Glutamatergic neuron (in vitro differentiated cells): ENCODE data around the gene TOR1AIP2. TPM values are rescaled to one million over a fixed set of nuclear protein-coding genes. Genes with fewer than 3 reads are reported as not detected.
A peak's percentile ranks its signal among the peaks of the same experiment; 100 is the strongest.

Experiments used
- DNase-seq: peaks from one replicate; pipeline ENCODE4 v3.0.0; 2022
- H3K27ac Mint-ChIP-seq: one replicate; pipeline ENCODE4 v1.8.0; 2020; ENCODE audit warnings: mild to moderate bottlenecking, mixed read lengths, inconsistent platforms; ENCODE audit not compliant: unreplicated experiment
- H3K27me3 Mint-ChIP-seq: one replicate; pipeline ENCODE4 v1.8.0; 2020; ENCODE audit warnings: mild to moderate bottlenecking, moderate library complexity, mixed read lengths, inconsistent platforms; ENCODE audit not compliant: unreplicated experiment
- H3K36me3 Mint-ChIP-seq: one replicate; pipeline ENCODE4 v1.8.0; 2020; ENCODE audit warnings: mild to moderate bottlenecking, mixed read lengths, inconsistent platforms; ENCODE audit not compliant: unreplicated experiment
- H3K4me1 Mint-ChIP-seq: one replicate; pipeline ENCODE4 v1.8.0; 2020; ENCODE audit warnings: mild to moderate bottlenecking, low read depth, mixed read lengths, inconsistent platforms; ENCODE audit not compliant: unreplicated experiment
- H3K4me3 Mint-ChIP-seq: one replicate; pipeline ENCODE4 v1.8.0; 2020; ENCODE audit warnings: mild to moderate bottlenecking, mixed read lengths, inconsistent platforms; ENCODE audit not compliant: unreplicated experiment
- H3K9me3 Mint-ChIP-seq: one replicate; pipeline ENCODE4 v1.8.0; 2020; ENCODE audit warnings: mild to moderate bottlenecking, moderate library complexity, mixed read lengths, inconsistent platforms; ENCODE audit not compliant: unreplicated experiment
- total RNA-seq: library from RNA; stranded (reverse); fragmentation: NEBNext Ultra II Directional; extraction: Animal tissue kit (Norgen Biotek cat#: 25700); gene quantifications from one replicate; pipeline ENCODE4 v1.2.1, GENCODE V29; 2021; ENCODE audit not compliant: unreplicated experiment
- TF ChIP-seq, protein P1 (sequence below): fragments of 200-600 bp; sonication (generic); IDR thresholded peaks from one replicate; pipeline ENCODE4 v1.5.0; 2021; ENCODE audit not compliant: partially characterized antibody, unreplicated experiment

TOR1AIP2 gene
- total RNA-seq, 1 donor from 2014 or later = 70.3 TPM

DNA sequence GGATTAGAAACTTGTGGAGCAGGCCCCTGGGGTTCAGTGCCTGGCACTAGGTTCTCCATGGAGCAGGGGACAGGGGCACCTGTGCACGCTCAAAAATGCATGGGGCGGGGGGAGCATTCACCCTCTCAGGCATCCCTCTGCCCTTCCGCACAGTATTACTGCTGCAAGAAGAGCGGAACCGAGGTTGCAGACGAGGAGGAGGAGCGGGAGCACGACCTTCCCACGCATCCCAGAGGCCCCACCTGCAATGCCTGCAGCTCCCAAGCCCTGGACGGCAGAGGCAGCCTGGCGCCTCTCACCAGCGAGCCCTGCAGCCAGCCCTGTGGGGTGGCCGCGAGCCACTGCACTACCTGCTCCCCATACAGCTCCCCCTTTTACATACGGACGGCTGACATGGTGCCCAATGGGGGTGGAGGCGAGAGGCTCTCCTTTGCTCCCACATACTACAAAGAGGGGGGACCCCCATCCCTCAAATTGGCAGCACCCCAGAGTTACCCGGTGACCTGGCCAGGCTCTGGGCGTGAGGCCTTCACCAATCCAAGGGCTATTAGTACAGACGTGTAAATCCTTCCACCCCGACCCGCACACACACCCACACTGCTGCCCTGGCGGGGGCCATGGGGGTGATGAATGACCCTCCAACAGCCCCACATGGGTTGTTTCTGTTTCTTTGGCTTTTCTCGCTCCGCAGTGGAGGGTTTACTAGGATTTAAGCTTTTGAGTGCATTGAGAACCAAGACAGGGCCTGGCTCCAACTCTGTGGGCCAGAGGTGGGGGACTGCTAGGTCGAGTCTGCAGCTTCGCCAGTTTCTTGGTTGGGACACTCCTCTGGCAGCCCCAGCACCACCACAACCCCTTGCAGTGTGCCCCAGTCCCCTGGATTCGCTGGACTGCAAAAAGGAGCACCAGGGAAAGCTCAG, 63.7 kb downstream of the TOR1AIP2 start:
- peaks cover 11% of the 10 kb centered on the region for H3K27me3 Mint-ChIP-seq
- no peak overlapping the region for H3K27ac Mint-ChIP-seq
- H3K4me1 Mint-ChIP-seq = peaks cover 18% of the 10 kb centered on the region
- peaks cover 11% of the 10 kb centered on the region for H3K9me3 Mint-ChIP-seq
- TF ChIP-seq, protein P1, sequence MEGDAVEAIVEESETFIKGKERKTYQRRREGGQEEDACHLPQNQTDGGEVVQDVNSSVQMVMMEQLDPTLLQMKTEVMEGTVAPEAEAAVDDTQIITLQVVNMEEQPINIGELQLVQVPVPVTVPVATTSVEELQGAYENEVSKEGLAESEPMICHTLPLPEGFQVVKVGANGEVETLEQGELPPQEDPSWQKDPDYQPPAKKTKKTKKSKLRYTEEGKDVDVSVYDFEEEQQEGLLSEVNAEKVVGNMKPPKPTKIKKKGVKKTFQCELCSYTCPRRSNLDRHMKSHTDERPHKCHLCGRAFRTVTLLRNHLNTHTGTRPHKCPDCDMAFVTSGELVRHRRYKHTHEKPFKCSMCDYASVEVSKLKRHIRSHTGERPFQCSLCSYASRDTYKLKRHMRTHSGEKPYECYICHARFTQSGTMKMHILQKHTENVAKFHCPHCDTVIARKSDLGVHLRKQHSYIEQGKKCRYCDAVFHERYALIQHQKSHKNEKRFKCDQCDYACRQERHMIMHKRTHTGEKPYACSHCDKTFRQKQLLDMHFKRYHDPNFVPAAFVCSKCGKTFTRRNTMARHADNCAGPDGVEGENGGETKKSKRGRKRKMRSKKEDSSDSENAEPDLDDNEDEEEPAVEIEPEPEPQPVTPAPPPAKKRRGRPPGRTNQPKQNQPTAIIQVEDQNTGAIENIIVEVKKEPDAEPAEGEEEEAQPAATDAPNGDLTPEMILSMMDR = no peak
- peak overlapping the region; percentile 96 for H3K4me3 Mint-ChIP-seq
- no peak for DNase-seq
- H3K36me3 Mint-ChIP-seq = no peaks in the 10 kb centered on the region

- Mint-ChIP-seq H3K9me3 (peaks cover 5% of the 10 kb centered on the region), H3K4me1 (peaks cover 9% of the 10 kb centered on the region), H3K27me3 (peaks cover 7% of the 10 kb centered on the region), H3K36me3 (no peaks in the 10 kb centered on the region), H3K27ac (no peak overlapping the region), H3K4me3 (no peak overlapping the region)
- no peak for DNase-seq
- TF ChIP-seq, protein P1 = no peak
Observed at GRCh38 chr1:179812501-179813292, 64.9 kb downstream of the TOR1AIP2 start.

- H3K27me3 Mint-ChIP-seq = peaks cover 3% of the 10 kb centered on the region
- DNase-seq = no peak
- H3K27ac Mint-ChIP-seq = no peak overlapping the region
- peaks cover 9% of the 10 kb centered on the region for H3K4me1 Mint-ChIP-seq
- H3K4me3 Mint-ChIP-seq = no peak overlapping the region
- H3K9me3 Mint-ChIP-seq = peaks cover 2% of the 10 kb centered on the region
- TF ChIP-seq, protein P1 = no peak
- H3K36me3 Mint-ChIP-seq = no peaks in the 10 kb centered on the region
Observed at GRCh38 chr1:179810367-179810715, 67.3 kb downstream of the TOR1AIP2 start.

GRCh38 chr1:179809506-179810366, 67.9 kb downstream of the TOR1AIP2 start:
- no peak overlapping the region for H3K4me3 Mint-ChIP-seq
- H3K27ac Mint-ChIP-seq = no peak overlapping the region
- no peaks in the 10 kb centered on the region for H3K36me3 Mint-ChIP-seq
- TF ChIP-seq, protein P1 = peak; percentile 95
- peak; percentile 74 for DNase-seq
- peaks cover 9% of the 10 kb centered on the region for H3K4me1 Mint-ChIP-seq
- peaks cover 2% of the 10 kb centered on the region for H3K9me3 Mint-ChIP-seq
- H3K27me3 Mint-ChIP-seq = peaks cover 2% of the 10 kb centered on the region
